SK-N-SH (cell line): ENCODE measurements around the gene INAFM2.

ENCODE experiments used
- GABPA ChIP-seq: IDR thresholded peaks from 2 replicates; pipeline ENCODE4 v1.4.0; 2012; ENCODE audit warnings: low read depth, mild to moderate bottlenecking
- YY1 ChIP-seq: IDR thresholded peaks from 2 replicates; pipeline ENCODE4 v1.4.0; 2012; ENCODE audit warnings: low read depth, mild to moderate bottlenecking

DNA sequence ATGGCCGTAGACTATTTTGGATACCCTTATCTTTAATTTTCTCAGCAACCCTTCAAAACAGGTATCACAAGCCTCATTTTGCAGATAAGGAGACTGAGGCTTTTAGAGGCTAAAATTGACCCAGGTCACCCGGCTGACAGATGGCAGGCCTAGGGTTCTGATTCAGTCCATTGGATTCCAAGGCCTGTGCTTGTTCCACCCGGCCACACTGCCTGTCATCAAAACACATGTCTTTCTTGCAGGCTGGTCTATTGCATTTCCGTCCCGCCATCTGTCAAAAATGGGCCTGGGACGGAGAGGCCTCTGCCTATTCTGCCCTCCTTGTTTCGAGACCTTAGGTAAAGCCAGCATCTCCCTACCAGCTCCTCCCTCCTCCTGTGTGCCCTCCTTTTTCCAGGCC is 8.1 kb downstream of the INAFM2 start:
- TF ChIP-seq YY1, result no peak
- no peak for TF ChIP-seq GABPA
